ENCODE results near the gene NDUFAF2.

GRCh38 chr5:61120534-61120933 is 175.5 kb downstream of the NDUFAF2 start:
- TF ChIP-seq PHF8 (conservative IDR thresholded peaks at IDR 0.05; ENCODE audit: low read depth, low read length) (no peak), POLR2A (IDR thresholded peaks at IDR 0.05; ENCODE audit: control extremely low read depth in 1 of 2, low read depth in 2 of 2, low read length in 2 of 2) (no peak), EZH2 (IDR thresholded peaks at IDR 0.05; ENCODE audit: low read depth, low read length, severe bottlenecking) (no peak), POU5F1 (IDR thresholded peaks at IDR 0.05; ENCODE audit: low read depth, low read length) (no peak), SIN3A (conservative IDR thresholded peaks at IDR 0.05 in 1 of 2, IDR thresholded peaks at IDR 0.05 in 1 of 2; ENCODE audit: low read depth in 1 of 2, low read length in 2 of 2) (no peak)
